ENCODE measurements around the gene AKT2.

The AKT2 gene

DNA sequence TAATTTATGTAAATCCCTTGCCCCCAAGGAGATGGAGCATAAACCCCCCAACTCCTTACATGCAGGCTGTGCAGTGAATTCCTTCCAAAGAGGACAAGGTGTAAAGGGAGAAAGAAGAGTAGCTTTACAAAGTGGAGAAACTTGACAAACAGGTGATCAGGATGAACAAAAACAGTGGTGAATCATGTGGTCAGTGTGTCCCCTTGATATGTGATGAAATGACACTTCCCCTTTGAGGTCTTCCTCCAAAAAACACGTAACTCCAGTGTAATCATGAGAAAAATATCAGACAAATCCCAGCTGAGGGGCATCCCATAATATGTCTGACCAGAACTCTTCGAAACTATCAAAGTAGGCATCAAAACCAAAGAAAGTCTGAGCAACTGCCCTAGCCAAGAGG is 29.5 kb upstream of the AKT2 start:
- Histone ChIP-seq H3K4me2 (ENCODE audit: low read depth, low read length, poor library complexity, severe bottlenecking) (no peak overlapping the region), H3K9me2 (replicated peaks; ENCODE audit: insufficient read depth, low read length) (no peaks in the 10 kb centered on the region), H3K27me3 (ENCODE audit: low read length) (no peaks in the 10 kb centered on the region), H3K79me2 (ENCODE audit: insufficient read depth, low read length) (no peaks in the 10 kb centered on the region), H3F3A (ENCODE audit: insufficient read depth) (no peaks in the 10 kb centered on the region), H3K36me3 (ENCODE audit: low read length) (no peaks in the 10 kb centered on the region), H3K9ac (ENCODE audit: low read length) (no peak overlapping the region), H2AFZ (ENCODE audit: low read depth, low read length, severe bottlenecking) (no peak overlapping the region), H4K20me1 (ENCODE audit: low read depth, low read length) (no peaks in the 10 kb centered on the region), H3K4me3 (ENCODE audit: insufficient read depth, low read length, poor library complexity, severe bottlenecking) (no peak overlapping the region), H3K27ac (ENCODE audit: low read depth, low read length) (no peak overlapping the region), H3K9me3 (ENCODE audit: insufficient read depth, low read length) (no peaks in the 10 kb centered on the region)
- no peak for TF ChIP-seq EZH2phosphoT487 (conservative IDR thresholded peaks at IDR 0.05; ENCODE audit: low read length)

DNA sequence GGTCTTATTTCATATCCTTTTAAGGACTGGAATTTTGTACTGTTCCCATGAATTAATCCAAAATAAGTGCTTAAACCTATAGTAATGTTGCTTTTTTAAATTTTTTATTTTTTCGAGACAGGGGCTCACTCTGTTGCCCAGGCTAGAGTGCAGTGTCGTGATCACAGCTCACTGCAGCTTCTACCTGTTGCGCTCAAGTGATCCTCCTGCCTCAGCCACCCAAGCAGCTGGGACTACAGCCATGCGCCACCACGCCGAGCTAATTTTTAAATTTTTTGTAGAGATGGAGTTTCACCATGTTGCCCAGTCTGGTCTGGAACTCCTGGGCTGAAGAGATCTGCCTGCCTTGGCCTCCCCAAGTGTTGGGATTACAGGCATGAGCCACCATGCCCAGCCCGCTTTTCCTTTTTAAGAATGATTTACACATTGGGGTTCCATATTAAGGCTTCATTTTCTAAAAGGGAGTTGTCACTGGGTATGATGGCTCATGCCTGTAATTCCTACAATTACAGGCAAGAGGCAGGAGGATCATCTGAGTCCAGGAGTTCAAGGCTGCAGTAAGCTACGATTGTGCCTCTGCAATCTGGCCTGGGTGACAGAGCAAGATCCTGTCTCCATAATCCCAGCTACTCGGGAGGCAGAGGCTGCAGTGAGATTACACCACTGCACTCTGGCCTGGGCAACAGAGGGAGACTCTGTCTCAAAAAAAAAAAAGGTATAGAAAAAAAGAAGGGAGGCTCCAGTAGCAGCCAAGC is 28.3 kb upstream of the AKT2 start:
- H3K9me3 ChIP-seq (ENCODE audit: insufficient read depth, low read length) = no peaks in the 10 kb centered on the region
- H3K9ac ChIP-seq (ENCODE audit: low read length) = no peak overlapping the region
- H4K20me1 ChIP-seq (ENCODE audit: low read depth, low read length) = no peaks in the 10 kb centered on the region
- no peaks in the 10 kb centered on the region for H3K79me2 ChIP-seq (ENCODE audit: insufficient read depth, low read length)
- H3K4me3 ChIP-seq (ENCODE audit: insufficient read depth, low read length, poor library complexity, severe bottlenecking) = no peak overlapping the region
- H3K9me2 ChIP-seq (replicated peaks; ENCODE audit: insufficient read depth, low read length) = no peaks in the 10 kb centered on the region
- no peak overlapping the region for H3K4me2 ChIP-seq (ENCODE audit: low read depth, low read length, poor library complexity, severe bottlenecking)
- no peaks in the 10 kb centered on the region for H3K36me3 ChIP-seq (ENCODE audit: low read length)
- no peak overlapping the region for H2AFZ ChIP-seq (ENCODE audit: low read depth, low read length, severe bottlenecking)
- H3F3A ChIP-seq (ENCODE audit: insufficient read depth) = no peaks in the 10 kb centered on the region
- TF ChIP-seq, protein P1, sequence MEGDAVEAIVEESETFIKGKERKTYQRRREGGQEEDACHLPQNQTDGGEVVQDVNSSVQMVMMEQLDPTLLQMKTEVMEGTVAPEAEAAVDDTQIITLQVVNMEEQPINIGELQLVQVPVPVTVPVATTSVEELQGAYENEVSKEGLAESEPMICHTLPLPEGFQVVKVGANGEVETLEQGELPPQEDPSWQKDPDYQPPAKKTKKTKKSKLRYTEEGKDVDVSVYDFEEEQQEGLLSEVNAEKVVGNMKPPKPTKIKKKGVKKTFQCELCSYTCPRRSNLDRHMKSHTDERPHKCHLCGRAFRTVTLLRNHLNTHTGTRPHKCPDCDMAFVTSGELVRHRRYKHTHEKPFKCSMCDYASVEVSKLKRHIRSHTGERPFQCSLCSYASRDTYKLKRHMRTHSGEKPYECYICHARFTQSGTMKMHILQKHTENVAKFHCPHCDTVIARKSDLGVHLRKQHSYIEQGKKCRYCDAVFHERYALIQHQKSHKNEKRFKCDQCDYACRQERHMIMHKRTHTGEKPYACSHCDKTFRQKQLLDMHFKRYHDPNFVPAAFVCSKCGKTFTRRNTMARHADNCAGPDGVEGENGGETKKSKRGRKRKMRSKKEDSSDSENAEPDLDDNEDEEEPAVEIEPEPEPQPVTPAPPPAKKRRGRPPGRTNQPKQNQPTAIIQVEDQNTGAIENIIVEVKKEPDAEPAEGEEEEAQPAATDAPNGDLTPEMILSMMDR (IDR thresholded peaks at IDR 0.05; ENCODE audit: insufficient read depth, low read length, poor library complexity, severe bottlenecking) = no peak
- no peak for TF ChIP-seq EZH2phosphoT487 (conservative IDR thresholded peaks at IDR 0.05; ENCODE audit: low read length)
- no peak overlapping the region for H3K27ac ChIP-seq (ENCODE audit: low read depth, low read length)
- no peaks in the 10 kb centered on the region for H3K27me3 ChIP-seq (ENCODE audit: low read length)

DNA sequence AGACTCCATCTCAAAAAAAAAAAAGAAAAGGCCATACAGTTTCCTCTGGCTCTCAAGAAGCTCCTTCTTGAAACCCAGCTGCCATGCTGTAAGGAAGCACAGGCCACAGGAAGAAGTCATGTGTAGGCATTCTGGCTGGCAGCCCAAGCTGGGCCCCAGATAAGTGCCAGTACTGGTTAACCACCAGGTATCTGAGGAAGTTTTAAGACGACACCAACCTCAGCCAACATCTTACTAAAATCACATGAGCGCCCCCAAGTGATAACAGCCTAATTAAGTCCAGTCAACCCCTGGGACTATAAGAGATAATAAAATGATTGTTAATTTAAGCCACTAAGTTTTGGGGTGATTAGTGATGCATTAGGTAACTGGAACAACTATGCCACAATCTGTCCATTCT is 27.4 kb upstream of the AKT2 start:
- Histone ChIP-seq H3K4me3 (ENCODE audit: insufficient read depth, low read length, poor library complexity, severe bottlenecking) (no peak overlapping the region), H3F3A (ENCODE audit: insufficient read depth) (no peaks in the 10 kb centered on the region), H2AFZ (ENCODE audit: low read depth, low read length, severe bottlenecking) (no peak overlapping the region), H3K9me3 (ENCODE audit: insufficient read depth, low read length) (no peaks in the 10 kb centered on the region), H4K20me1 (ENCODE audit: low read depth, low read length) (no peaks in the 10 kb centered on the region), H3K27me3 (ENCODE audit: low read length) (no peaks in the 10 kb centered on the region), H3K9ac (ENCODE audit: low read length) (no peak overlapping the region), H3K27ac (ENCODE audit: low read depth, low read length) (no peak overlapping the region), H3K79me2 (ENCODE audit: insufficient read depth, low read length) (no peaks in the 10 kb centered on the region), H3K36me3 (ENCODE audit: low read length) (no peaks in the 10 kb centered on the region), H3K4me2 (ENCODE audit: low read depth, low read length, poor library complexity, severe bottlenecking) (no peak overlapping the region), H3K9me2 (replicated peaks; ENCODE audit: insufficient read depth, low read length) (no peaks in the 10 kb centered on the region)
- no peak for TF ChIP-seq EZH2phosphoT487 (conservative IDR thresholded peaks at IDR 0.05; ENCODE audit: low read length)
- TF ChIP-seq, protein P1 (IDR thresholded peaks at IDR 0.05; ENCODE audit: insufficient read depth, low read length, poor library complexity, severe bottlenecking) = no peak

DNA sequence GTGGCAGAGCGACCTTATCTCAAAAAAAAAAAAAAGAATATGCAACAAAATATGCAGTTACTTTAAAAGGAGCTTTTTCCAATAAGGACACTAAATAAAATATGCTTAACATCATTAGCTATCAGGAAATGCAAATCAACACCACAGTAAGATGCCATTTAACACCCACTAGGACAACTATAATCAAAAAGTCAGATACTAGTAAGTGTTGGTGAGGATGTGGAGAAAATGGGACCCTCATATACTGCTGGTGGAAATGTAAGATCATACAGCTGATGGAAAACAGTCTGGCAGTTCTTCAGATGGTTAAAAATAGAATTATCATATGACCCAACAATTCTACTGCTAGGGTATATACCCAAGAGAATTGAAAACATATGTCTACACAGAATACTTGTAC is 24.5 kb upstream of the AKT2 start:
- H3K9me3 ChIP-seq (ENCODE audit: insufficient read depth, low read length) = no peaks in the 10 kb centered on the region
- H4K20me1 ChIP-seq (ENCODE audit: low read depth, low read length) = no peaks in the 10 kb centered on the region
- H3F3A ChIP-seq (ENCODE audit: insufficient read depth) = 0 out of 2 replicates have a peak, but pooled peaks cover 4% of the 10 kb centered on the region
- H3K9me2 ChIP-seq (replicated peaks; ENCODE audit: insufficient read depth, low read length) = no peaks in the 10 kb centered on the region
- no peak overlapping the region for H3K27ac ChIP-seq (ENCODE audit: low read depth, low read length)
- no peaks in the 10 kb centered on the region for H3K79me2 ChIP-seq (ENCODE audit: insufficient read depth, low read length)
- no peak overlapping the region for H3K4me2 ChIP-seq (ENCODE audit: low read depth, low read length, poor library complexity, severe bottlenecking)
- H3K27me3 ChIP-seq (ENCODE audit: low read length) = no peaks in the 10 kb centered on the region
- no peak overlapping the region for H2AFZ ChIP-seq (ENCODE audit: low read depth, low read length, severe bottlenecking)
- H3K4me3 ChIP-seq (ENCODE audit: insufficient read depth, low read length, poor library complexity, severe bottlenecking) = no peak overlapping the region
- H3K9ac ChIP-seq (ENCODE audit: low read length) = no peak overlapping the region
- TF ChIP-seq, protein P1 (IDR thresholded peaks at IDR 0.05; ENCODE audit: insufficient read depth, low read length, poor library complexity, severe bottlenecking) = no peak
- no peak for TF ChIP-seq EZH2phosphoT487 (conservative IDR thresholded peaks at IDR 0.05; ENCODE audit: low read length)
- no peaks in the 10 kb centered on the region for H3K36me3 ChIP-seq (ENCODE audit: low read length)

All from SU-DHL-6 (cell line).